Effector CD4-positive, alpha-beta T cell (primary cell): ENCODE measurements around the gene DCAF16.

Source experiments
- DNase-seq: peaks from one replicate; pipeline ENCODE4 v3.0.0-alpha.2; 2020

The DCAF16 gene

DNA sequence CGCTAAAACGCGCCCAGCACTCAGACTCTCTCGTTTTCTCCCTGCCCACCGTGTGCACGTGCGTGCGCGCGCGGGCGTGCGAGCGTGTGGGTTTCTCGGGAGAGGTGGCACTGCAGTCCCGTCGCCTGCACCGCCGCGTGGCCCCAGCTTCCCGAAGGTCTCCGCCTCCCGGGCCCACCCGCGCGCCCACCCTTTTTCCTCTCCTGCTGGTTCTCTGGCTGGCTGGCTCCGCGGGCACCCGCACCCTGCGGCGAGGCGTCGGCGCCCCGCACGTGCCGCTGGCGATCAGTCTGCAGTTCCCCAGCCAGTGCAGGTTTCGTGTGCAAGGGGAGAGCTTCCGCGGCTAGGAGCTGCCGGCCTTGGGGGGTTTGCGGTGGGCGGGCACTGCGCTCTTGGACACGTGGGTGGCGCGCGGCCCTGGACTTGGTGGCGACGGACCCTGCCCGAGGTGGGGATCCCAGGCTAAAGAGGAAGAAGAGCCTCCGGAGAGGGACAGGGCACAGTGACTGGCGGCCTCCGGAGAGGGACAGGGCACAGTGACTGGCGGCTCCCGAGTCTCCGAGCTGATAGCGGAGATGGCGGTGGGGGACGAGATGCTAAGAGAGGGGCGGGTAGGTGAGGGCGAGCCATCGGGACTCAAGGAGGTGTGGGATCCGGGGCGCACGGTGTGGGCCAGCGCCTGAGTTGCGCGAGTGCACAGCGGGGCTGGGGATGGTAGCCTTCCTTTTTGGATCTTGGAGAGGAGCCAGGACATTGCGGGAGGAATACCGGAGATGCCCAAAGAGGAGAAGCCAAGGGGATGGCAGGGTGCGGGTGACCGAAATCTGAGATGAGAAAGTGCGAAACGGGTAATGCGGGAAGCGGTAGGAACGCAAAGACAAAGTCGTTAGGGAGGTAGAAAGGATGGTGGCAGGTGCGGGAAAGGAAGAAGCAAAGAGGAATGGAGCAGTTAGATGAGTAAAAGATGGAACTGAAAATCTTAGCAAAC, 29.0 kb downstream of the DCAF16 start, which contains the start of gene FAM184B:
FAM184B (minus strand) TSS at position 322 of the 988 bp plus-strand sequence. CDS start 322 bp downstream, outside the sequence.
- DNase-seq, result no peak

DNA sequence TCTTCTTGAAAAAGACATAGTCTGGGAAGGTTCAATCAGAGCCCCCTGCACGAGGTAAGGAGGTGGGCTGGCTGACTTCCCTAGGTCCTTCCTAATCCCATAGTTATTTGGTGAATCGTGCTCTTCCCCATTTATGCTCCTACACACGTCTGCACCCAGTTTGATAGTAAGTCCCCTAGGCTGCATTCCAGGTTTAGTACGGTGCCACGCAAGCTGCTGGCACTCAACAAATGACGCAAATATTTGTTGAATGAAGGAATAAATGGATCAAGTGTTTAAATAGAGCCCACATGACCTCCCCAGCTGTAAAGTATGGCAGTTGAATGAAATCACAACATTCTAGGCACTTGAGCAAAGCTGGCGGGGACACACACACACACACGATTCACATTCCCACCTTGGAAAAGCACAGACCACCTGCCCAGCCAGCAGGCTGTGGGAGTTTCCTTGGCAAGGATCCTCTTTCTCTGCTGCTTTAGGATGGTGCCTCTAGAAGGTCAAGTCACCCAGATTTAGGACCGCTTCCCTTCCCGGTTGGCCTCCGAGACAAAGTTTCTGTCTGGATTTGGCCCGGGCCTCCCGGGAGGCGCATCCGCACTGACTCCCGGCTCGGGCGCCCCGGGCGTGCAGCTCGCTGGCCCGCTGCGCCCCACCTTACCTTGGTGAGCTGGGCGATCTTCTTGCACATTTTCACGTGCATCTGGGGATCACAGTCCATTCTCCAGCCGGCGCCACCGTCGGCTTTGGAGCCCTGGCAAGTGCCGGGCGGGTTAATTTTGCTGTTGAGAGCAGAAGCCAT, 29.9 kb downstream of the DCAF16 start:
- DNase-seq, result no peak

DNA sequence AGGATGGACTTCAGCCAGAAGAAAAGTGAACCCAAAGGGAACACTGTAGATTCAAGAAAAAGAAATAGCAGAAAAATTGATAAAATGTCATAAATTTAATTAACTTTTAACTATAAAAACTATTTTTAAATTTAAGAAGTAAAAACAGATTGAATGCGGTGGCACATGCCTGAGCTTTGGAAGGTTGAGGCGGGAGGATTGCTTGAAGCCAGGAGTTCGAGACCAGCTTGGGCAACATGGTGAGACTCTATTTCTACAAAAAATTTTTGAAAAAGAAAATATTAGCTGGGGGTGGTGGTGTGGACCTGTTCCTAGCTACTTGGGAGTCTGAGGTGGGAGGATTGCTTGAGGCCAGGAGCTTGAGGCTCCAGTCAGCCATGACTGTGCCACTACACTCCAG, 32.1 kb downstream of the DCAF16 start:
- DNase-seq, result no peak

DNA sequence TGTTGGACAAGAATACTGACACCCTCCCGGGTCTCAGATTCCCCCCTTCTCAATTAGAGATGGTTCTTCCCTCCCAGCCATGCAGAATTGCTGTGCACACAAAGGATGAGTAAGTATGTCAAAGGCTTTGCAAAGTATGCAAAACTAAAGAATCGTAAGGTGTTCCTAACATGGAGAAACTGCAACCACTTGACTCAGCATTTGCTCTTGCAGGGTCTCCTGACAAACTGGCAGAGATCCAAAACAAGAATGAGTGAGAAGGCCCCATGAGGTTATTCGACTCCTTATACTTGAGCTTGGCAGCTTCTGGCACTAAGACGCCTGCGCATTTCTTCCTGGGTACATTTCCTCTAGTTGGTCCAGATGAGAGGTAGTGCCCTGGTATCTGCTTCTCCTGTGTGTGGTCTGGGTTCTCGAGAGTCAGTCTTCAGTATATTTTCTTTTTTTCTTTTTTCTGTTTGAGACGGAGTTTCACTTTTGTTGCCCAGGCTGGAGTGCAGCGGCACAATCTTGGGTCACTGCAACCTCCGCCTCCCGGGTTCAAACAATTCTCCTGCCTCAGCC, 37.3 kb downstream of the DCAF16 start:
- no peak for DNase-seq

DNA sequence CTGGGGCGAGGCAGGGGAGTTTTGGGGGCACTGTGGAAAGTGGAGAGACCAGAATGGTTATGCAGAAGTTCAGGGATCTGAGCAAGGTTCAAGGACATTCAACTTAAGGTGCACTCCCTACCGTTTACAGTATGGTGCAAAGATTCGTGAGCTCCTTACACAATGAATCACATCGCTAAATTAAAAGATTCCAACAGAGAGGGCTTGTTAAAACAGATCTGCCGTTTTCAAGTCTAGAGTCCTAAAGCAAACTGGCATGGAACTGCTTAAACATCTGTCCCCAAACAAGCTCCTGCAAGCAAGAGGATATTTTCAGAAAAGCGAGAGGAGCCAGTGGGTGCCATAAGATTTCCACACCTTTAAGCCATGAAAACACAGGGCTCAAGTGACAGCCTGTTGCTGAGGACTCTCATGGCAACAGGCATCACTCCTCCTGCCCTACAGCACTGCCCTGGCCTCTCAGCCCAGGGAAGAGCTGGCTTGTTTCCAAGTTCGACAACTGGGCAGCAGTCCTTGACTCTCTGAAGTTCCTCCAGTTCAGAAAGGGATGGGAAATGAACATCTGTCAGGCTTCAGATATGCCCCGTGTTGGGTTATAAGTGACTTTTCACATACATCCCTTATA, 39.2 kb downstream of the DCAF16 start:
- DNase-seq, result no peak

DNA sequence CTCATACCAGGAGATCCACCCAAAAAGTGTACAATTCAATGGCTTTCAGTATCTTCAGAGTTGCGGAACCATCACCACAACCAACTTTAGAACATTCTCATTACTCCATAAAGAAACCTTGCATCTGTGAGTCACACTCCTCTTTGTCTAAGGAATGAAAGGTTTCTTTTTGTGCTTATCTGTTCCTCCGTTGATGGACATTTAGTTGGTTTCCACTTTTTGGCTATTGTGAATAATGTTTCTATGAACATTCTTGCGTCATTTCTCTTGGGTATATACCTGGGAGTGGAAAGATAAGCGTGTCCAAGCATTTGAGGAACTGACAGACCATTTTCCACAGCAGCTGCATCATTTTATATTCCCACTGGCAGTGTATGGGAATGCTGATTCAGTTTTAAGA, 39.7 kb downstream of the DCAF16 start:
- no peak for DNase-seq

DNA sequence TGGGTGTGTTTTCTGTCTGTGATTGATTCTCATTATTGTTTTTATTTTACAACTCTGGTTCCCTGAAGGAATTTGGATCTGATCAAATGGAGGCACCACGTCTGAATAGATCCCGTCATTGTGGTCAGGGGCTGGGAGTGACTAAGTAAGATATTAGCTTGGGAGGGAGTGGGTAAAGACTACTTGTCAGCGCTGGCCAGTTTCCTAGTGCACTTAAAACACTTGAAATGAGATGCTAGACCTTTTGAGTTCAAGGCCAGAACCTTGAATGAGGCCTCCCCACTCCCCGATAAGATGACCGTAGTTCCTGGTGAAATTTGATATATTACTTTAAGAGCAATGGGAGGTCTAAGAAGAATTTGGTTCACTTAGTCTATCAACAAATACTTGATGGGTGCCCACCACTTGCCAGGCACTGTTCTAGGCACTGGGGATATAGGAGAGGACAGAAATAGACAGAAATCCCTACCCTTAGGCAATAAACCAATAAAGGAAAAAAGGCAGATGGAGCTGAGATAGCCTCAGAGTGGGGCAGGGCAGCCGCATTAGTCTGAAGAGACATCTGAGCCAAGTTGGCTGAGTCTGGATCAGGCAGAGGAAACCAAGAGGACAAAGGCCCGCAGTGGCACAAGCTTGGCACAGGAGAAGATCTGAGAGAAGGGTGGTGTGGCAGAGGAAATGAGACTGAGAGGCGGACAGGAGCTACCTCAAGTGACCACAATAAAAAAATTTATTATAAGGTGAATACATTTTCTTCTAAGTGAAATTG, 41.0 kb downstream of the DCAF16 start:
- no peak for DNase-seq

DNA sequence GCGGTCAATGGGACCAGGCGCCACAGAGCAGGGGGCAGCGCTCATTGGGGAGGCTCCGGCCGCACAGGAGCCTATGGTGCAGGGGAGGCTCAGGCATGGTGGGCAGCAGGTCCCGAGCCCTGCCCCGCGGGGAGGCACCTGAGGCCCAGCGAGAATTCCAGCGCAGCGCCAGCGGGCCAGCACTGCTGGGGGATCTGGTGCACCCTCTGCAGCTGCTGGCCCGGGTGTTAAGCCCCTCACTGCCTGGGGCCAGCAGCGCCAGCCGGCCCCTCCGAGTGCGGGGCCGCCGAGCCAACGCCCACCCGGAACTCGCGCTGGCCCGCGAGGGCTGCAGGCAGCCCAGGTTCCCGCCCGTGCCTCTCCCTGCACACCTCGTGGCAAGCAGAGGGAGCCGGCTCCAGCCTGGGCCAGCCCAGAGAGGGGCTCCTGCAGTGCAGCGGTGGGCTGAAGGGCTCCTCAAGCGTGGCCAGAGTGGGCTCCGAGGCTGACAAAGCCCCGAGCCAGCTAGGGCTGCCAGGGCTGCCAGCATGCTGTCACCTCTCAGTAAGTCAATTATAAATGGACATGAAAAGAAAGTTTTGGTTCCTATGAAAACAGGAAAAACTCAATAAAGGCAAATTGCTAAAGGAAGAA, 43.6 kb downstream of the DCAF16 start:
- no peak for DNase-seq

DNA sequence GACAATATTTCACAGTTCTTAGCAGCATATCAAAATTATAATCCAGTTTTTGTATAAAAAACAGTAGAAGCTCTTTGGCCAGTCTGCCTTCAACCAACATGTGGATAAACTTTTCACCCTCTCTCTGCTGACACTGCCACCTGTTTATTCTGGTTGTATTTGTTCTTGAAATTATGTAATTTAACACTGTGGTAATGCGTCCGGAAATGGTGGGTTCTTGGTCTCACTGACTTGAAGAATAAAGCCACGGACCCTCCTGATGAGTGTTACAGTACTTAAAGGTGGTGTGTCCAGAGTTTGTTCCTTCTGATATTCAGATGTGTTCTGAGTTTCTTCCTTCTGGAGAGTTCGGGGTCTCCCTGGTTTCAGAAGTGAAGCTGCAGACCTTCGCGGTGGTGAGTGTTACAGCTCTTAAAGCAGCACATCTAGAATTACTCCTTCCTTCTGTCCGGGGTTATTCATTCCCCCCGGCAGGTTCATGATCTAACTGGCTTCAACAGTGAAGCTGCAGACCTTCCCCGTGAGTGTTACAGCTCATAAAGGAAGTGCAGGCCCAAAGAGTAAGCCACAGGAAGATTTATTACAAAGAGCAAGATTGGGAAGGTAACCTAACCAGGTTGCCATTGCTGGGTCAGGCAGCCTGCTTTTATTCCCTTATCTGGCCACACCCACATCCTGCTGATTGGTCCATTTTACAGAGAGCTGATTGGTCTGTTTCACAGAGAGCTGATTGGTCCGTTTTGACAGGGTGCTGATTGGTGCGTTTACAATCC, 44.9 kb downstream of the DCAF16 start:
- no peak for DNase-seq

DNA sequence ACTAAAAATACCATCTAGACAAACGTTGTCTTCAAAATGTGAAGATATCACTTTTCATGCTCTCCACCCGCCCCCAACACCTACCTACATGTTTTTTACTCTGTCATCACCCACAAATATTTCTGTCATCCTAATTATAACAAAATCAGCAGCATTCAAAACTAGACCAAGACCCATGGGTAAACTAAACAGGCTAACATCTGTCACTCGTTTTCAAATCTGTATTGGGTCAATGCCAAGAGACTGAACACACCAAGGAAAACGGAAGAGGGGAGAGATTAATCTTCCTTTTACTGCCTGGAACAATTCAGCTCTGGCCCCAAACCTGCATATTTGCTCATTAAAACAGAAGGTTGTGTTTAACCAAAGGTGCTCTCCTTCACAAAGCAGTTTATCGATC, 46.6 kb downstream of the DCAF16 start:
- no peak for DNase-seq

DNA sequence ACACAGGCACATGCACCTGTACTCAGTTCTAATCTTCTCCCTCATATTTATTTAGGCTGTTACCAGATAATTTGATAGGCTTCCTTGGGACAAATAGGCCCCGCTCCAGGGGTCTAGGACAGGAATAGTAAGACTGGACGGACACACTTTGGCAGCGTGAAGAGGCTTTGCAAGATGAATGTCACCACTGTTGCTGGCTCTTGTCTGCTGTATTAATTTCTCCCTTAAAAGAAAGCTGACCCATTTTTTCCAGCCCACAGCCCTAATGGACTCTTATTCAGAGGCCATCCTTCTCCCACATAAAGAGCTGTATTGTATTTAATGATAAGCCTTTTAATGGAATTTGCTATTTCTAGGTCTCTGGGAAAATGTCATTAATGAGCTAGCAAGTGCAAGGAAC, 47.1 kb downstream of the DCAF16 start:
- no peak for DNase-seq

DNA sequence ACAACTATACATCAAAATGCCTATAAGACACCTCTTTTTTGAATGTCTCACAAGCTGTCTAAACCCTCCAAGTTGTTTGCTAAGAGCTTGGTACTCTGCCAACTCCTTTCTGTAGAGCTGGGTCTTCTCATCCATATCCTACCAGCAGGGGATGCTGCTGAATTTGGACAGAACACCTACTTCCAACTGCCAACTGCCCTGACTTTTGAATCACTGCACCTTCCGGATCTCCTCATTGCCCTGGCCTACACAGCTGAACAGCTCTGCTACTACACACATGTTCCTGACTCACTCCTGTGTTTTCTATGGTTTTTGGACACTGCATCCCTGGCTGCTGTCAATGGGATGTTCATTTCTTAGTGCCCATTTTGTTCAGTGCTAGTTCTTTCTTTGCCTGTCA, 47.8 kb downstream of the DCAF16 start:
- DNase-seq, result no peak

DNA sequence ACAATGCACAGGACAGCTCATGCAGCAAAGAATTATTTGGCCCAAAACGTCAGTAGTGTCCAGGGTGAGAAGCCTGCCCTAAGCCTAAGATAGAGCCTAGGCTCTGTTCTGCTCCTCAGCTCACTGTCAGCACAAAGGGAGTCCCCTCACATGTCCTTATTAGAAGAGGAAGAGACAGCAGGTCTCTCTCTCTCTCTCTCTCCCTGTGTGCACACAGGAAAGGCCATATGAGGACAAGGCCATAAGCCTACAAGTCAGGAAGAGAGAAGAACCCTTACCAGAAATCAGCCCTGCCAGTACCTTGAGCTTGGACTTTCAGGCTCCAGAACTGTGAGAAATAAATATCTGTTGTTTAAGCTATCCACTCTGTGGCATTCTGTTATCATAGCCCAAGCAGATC, 49.5 kb downstream of the DCAF16 start:
- DNase-seq, result no peak

DNA sequence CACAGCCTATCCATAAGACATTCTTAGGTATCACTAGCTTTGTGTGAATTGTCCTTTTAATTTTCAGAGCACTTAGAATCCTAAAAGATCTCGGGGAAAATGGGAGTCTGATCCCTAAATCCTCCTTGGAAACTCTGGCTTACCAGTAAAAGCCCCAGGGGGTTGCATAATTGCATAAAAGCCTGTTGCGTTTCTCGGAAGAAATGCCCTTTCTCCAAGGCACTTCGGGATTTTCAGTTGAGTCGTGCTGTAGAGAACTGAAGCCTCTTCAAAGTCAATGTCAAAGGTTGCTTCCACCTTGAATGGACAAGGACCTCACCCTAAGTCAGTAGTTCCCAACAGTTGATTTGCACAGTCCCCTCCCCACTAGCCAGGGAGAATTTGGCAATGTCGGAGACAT, 49.9 kb downstream of the DCAF16 start:
- DNase-seq, result no peak

DNA sequence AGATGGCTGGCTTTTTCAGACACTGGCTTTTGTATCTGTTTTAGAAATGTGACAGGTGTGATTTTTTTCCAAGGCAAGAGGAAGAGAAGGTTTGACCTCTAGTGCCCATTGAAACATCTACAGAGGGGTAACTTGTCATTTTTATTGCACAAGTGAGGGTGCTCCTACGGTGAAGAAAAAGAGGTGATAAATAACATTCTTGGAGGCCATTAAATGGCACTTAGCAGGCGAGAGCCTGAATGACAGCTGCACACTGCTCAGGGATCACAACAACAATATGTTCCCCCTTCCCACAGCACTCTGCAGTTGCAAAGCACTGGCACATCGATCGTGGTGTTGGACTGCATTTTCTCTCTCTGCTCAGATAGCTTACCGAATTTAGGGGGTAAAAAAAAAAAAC, 52.1 kb downstream of the DCAF16 start:
- no peak for DNase-seq

DNA sequence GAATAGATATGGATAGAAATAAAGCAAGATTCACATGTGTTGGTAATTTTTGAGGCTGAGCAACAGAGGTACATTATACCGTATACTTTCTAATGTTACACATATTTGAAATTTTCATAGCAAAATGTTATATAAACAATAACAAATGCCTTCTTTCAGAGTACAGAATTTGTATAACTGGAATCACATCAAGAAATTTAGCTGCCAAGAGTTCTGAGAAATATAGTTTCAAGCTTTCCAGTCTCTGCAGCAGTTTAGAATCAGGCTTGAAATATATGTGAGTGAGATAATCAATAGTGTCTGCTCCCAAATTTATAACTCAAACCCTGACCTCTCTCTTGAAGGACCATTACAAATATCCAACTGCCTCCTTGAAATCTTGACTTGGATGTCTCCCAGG, 52.9 kb downstream of the DCAF16 start:
- DNase-seq, result no peak

DNA sequence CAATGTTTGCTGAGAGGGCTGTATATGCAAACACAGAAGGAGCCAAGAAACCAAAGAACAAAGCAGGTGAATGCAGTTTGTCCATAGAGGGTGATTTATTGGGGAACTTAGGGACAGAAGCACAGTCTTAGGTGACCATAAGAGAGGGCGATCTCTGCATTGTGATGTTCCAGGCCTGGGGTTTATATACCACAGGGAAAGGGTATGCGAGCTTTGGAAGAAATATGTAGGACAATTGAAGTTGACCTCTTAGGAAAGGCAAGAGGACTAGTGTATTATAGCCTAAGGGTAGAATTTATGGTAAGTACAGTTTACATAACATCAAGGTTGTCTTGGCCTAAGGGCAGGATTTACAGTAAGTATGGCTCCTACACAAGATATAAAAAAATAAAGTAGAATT, 56.9 kb downstream of the DCAF16 start:
- DNase-seq, result no peak
